GM12878 (cell line): ENCODE results near the gene SMIM22. TPM values are rescaled to one million over a fixed set of nuclear protein-coding genes. Genes with fewer than 3 reads are reported as not detected.

ENCODE experiments used
- CHD4 ChIP-seq: fragments of 200-600 bp; sonication (generic); IDR thresholded peaks from 2 replicates; pipeline ENCODE4 v1.6.1; 2016; ENCODE audit warnings: mild to moderate bottlenecking
- EED ChIP-seq: sonication (generic); IDR thresholded peaks from 2 replicates; pipeline ENCODE4 v1.6.1; 2016; ENCODE audit warnings: antibody characterized with exemption, low read depth
- FOXK2 ChIP-seq: fragments of 450-650 bp; IDR thresholded peaks from 2 replicates; pipeline ENCODE4 v1.6.1; 2017; ENCODE audit warnings: mild to moderate bottlenecking, moderate library complexity
- HDAC2 ChIP-seq: fragments of 200-600 bp; sonication (generic); IDR thresholded peaks from 2 replicates; pipeline ENCODE4 v1.6.1; 2017
- MYB ChIP-seq: fragments of 150-350 bp; IDR thresholded peaks from 2 replicates; pipeline ENCODE4 v1.6.1; 2014; ENCODE audit warnings: mild to moderate bottlenecking, low read depth, low read length, borderline replicate concordance
- NFXL1 ChIP-seq: fragments of 450-650 bp; IDR thresholded peaks from 2 replicates; pipeline ENCODE4 v1.6.1; 2017; ENCODE audit warnings: antibody characterized with exemption, mild to moderate bottlenecking, borderline replicate concordance
- NR2C2 ChIP-seq: IDR thresholded peaks from 2 replicates; pipeline ENCODE4 v1.6.1; 2011; ENCODE audit warnings: borderline replicate concordance, low read depth; ENCODE audit not compliant: control insufficient read depth, insufficient read length
- POLR2AphosphoS2 ChIP-seq: IDR thresholded peaks from 2 replicates; pipeline ENCODE4 v1.6.1; 2011; ENCODE audit warnings: low read depth, mild to moderate bottlenecking, low read length, improper control_type of control experiment, moderate library complexity
- POLR2AphosphoS5 ChIP-seq: IDR thresholded peaks from 2 replicates; pipeline ENCODE4 v1.6.1; 2011; ENCODE audit warnings: mild to moderate bottlenecking, low read length, inconsistent platforms
- RFX5 ChIP-seq: IDR thresholded peaks from 2 replicates; pipeline ENCODE4 v1.6.1; 2011; ENCODE audit warnings: low read depth, low read length, improper control_type of control experiment
- RUNX3 ChIP-seq: IDR thresholded peaks from 2 replicates; pipeline ENCODE4 v1.6.1; 2012; ENCODE audit warnings: low read length, inconsistent platforms
- SIN3A ChIP-seq: IDR thresholded peaks from 2 replicates; pipeline ENCODE4 v1.6.1; 2012; ENCODE audit warnings: low read depth, low read length, improper control_type of control experiment
- SMAD5 ChIP-seq: IDR thresholded peaks from 2 replicates; pipeline ENCODE4 v1.6.1; 2016; ENCODE audit warnings: antibody characterized with exemption, low read depth
- SMC3 ChIP-seq: IDR thresholded peaks from 2 replicates; pipeline ENCODE4 v1.6.1; 2011; ENCODE audit warnings: low read length, improper control_type of control experiment, borderline replicate concordance
- SP1 ChIP-seq: IDR thresholded peaks from one replicate; pipeline ENCODE4 v1.6.1; 2011; ENCODE audit warnings: low read depth, low read length
- TCF12 ChIP-seq: IDR thresholded peaks from 2 replicates; pipeline ENCODE4 v1.6.1; 2011; ENCODE audit warnings: low read depth, mild to moderate bottlenecking, low read length
- ZNF592 ChIP-seq: fragments of 450-650 bp; IDR thresholded peaks from 2 replicates; pipeline ENCODE4 v1.6.1; 2017; ENCODE audit warnings: mild to moderate bottlenecking, moderate library complexity
- ZSCAN29 ChIP-seq: fragments of 450-650 bp; IDR thresholded peaks from 2 replicates; pipeline ENCODE4 v1.6.1; 2017; ENCODE audit warnings: mild to moderate bottlenecking, moderate library complexity
- polyA plus RNA-seq, 11 experiments: library from polyadenylated mRNA; depleted of rRNA in 4 of 11; unstranded in 6 of 11; stranded (reverse) in 5 of 11; fragments of >200 nt; fragmentation: Nextera tagmentation in 4 of 11; fragmentation: Illumina TruSeq in 1 of 11; extraction: Ambion mirVana in 4 of 11; extraction: Trizol in 1 of 11; gene quantifications; 1 replicate in 1 of 11; 2 replicates in 10 of 11; pipeline versions ENCODE4 v1.2.1 to v1.2.3, GENCODE V29; 2011 to 2016; ENCODE audit warnings: inconsistent platforms in 2 of 11, missing spikeins in 2 of 11, low read depth in 1 of 11
- total RNA-seq, 4 experiments: library from RNA; depleted of rRNA in 3 of 4; stranded (reverse); fragments of >200 nt in 3 of 4; fragmentation: Illumina TruSeq in 1 of 4; extraction: Trizol in 1 of 4; gene quantifications; 2 replicates each; pipeline versions ENCODE4 v1.2.1 to v1.2.3, GENCODE V29; 2013 to 2021
- TF ChIP-seq, protein P1 (sequence below): IDR thresholded peaks from 2 replicates; pipeline ENCODE4 v1.6.1; 2012; ENCODE audit warnings: low read depth, low read length, improper control_type of control experiment
- TF ChIP-seq, protein P2 (sequence below): fragments of 450-650 bp; IDR thresholded peaks from 2 replicates; pipeline ENCODE4 v1.6.1; 2017; ENCODE audit warnings: borderline replicate concordance

SMIM22 gene
- total and polyA plus RNA-seq, 10 of the 15 experiments (the other 5 are each of a cell fraction or from before 2014, with no cell fraction given) = 0.83 TPM; not detected in 9

GRCh38 chr16:4802659-4803287 lies 7.6 kb downstream of the SMIM22 start (continued):
- TF ChIP-seq CHD4 (no peak), POLR2AphosphoS5 (no peak), SMAD5 (no peak), TCF12 (no peak), NR2C2 (no peak), SMC3 (no peak), SIN3A (no peak), RFX5 (no peak), MYB (no peak), SP1 (peak; percentile 98), RUNX3 (no peak), NFXL1 (no peak), FOXK2 (no peak), ZNF592 (no peak), POLR2AphosphoS2 (peak; percentile 61; the same call in 1 of the 2 replicates), HDAC2 (no peak), EED (no peak), ZSCAN29 (no peak)
- TF ChIP-seq, protein P1, sequence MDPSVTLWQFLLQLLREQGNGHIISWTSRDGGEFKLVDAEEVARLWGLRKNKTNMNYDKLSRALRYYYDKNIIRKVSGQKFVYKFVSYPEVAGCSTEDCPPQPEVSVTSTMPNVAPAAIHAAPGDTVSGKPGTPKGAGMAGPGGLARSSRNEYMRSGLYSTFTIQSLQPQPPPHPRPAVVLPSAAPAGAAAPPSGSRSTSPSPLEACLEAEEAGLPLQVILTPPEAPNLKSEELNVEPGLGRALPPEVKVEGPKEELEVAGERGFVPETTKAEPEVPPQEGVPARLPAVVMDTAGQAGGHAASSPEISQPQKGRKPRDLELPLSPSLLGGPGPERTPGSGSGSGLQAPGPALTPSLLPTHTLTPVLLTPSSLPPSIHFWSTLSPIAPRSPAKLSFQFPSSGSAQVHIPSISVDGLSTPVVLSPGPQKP = no peak
- TF ChIP-seq, protein P2, sequence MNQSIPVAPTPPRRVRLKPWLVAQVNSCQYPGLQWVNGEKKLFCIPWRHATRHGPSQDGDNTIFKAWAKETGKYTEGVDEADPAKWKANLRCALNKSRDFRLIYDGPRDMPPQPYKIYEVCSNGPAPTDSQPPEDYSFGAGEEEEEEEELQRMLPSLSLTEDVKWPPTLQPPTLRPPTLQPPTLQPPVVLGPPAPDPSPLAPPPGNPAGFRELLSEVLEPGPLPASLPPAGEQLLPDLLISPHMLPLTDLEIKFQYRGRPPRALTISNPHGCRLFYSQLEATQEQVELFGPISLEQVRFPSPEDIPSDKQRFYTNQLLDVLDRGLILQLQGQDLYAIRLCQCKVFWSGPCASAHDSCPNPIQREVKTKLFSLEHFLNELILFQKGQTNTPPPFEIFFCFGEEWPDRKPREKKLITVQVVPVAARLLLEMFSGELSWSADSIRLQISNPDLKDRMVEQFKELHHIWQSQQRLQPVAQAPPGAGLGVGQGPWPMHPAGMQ = no peak
- TF ChIP-seq, all 136 proteins: peak for 21
